Measurements from ENCODE around the gene SEMA5A. TPM values are rescaled to one million over a fixed set of nuclear protein-coding genes. Genes with fewer than 3 reads are reported as not detected.

Gene SEMA5A
- total and polyA plus RNA-seq, 2 of the 8 experiments (the other 6 are each of a cell fraction or from before 2014, with no cell fraction given): 5.3 to 8.9 TPM

DNA sequence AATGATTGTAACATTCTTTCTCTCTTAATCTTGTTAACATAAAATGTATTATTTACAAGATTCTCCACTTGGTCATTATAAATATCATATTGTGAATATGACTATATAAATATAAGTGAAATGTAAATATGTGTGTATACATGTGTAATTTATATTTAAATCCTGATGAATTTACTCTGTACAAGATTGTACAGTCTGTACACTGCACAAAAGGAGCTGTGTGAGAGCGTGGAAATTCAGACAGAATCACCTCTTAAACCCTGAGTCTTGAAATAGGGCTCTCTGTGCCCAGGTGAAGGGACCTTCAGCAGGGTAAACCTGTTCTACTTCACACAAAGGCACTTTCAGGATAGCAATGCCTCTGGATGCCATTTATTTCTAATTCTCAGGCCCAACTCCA, 456.0 kb downstream of the SEMA5A start:
- H3K23me2 ChIP-seq (ENCODE audit: low read depth, low read length): no peaks in the 10 kb centered on the region
- no peak overlapping the region for H4K8ac ChIP-seq (ENCODE audit: extremely low read depth, insufficient read depth, low read length)
- H3K4me1 ChIP-seq (replicated peaks in 1 of 4; ENCODE audit: control insufficient read depth in 3 of 4, insufficient read depth in 4 of 4, low read length in 3 of 4): no peaks in the 10 kb centered on the region
- DNase-seq (ENCODE audit: low read depth in 1 of 2, low spot score in 2 of 2) (no peak), FAIRE-seq (no peak)
- H2BK5ac ChIP-seq (ENCODE audit: low read depth, low read length): no peak overlapping the region
- no peak overlapping the region for H3K18ac ChIP-seq (ENCODE audit: extremely low read depth, low read length)
- no peak overlapping the region for H3K4me2 ChIP-seq (ENCODE audit: insufficient read depth in 1 of 2, low read depth in 2 of 2, low read length in 2 of 2)
- no peak overlapping the region for H3K4me3 ChIP-seq (ENCODE audit: extremely low read depth in 1 of 4, insufficient read depth in 2 of 4, low read depth in 3 of 4, low read length in 4 of 4)
- H3K79me1 ChIP-seq (ENCODE audit: low read depth, low read length): no peaks in the 10 kb centered on the region
- WGBS, 2 experiments (ENCODE audit: extremely low coverage in 1 of 2, insufficient coverage in 1 of 2, insufficient read length in 1 of 2, insufficient replicate concordance in 2 of 2, low coverage in 1 of 2, low lambda C conversion rate in 2 of 2, missing lambda C conversion rate in 1 of 2): 94% methylated on average over 1 of the region's 1 CpG; no CpG with 5 or more reads in 1 of the 2 experiments
- no peak overlapping the region for H3K4ac ChIP-seq (replicated peaks; ENCODE audit: insufficient read length, low read depth, low read length)
- CTCF ChIA-PET (ENCODE audit: partially characterized antibody): interaction anchor here (1.1 to 1.2 kb wide), 2 partner anchors 10 to 247 kb away, joined by 3 to 6 read pairs; no protein-coding TSS in a partner anchor
- no peak overlapping the region for H3K14ac ChIP-seq (ENCODE audit: insufficient read length)
- H4K20me1 ChIP-seq (replicated peaks in 1 of 2; ENCODE audit: control insufficient read depth in 1 of 2, insufficient read depth in 2 of 2, low read length in 2 of 2): no peaks in the 10 kb centered on the region
- no peak overlapping the region for H2BK20ac ChIP-seq (ENCODE audit: low read length)
- no peak overlapping the region for H3K56ac ChIP-seq (replicated peaks; ENCODE audit: insufficient read length, low read depth, low read length)
- no peak overlapping the region for H4K5ac ChIP-seq (ENCODE audit: insufficient read length, low read depth, low read length)
- H2BK15ac ChIP-seq (ENCODE audit: low read length): no peak overlapping the region
- no peak overlapping the region for H2AK5ac ChIP-seq (ENCODE audit: low read depth, low read length)
- no peak overlapping the region for H3K27ac ChIP-seq (ENCODE audit: low read depth, low read length)
- no peaks in the 10 kb centered on the region for H3K36me3 ChIP-seq (ENCODE audit: control insufficient read depth in 2 of 4, insufficient read depth in 4 of 4, low read length in 3 of 4)
- H2BK120ac ChIP-seq (replicated peaks; ENCODE audit: low read depth, low read length): no peak overlapping the region
- no peak overlapping the region for H4K91ac ChIP-seq (replicated peaks; ENCODE audit: insufficient read length, low read length)
- TF ChIP-seq FOSL1 (IDR thresholded peaks at IDR 0.05; ENCODE audit: insufficient read depth, low read depth, low read length): no peak
- no peak for TF ChIP-seq KDM5A (IDR thresholded peaks at IDR 0.05; ENCODE audit: low read length)
- TF ChIP-seq CBX5 (IDR thresholded peaks at IDR 0.05; ENCODE audit: low read depth, low read length): no peak
- no peak for TF ChIP-seq TAF7 (optimal IDR thresholded peaks at IDR 0.05; ENCODE audit: borderline replicate concordance, low read depth, low read length)
- TF ChIP-seq CBX8 (IDR thresholded peaks at IDR 0.05; ENCODE audit: borderline replicate concordance, low read depth, low read length): no peak
- TF ChIP-seq BCL11A (IDR thresholded peaks at IDR 0.05; ENCODE audit: low read depth in 2 of 2, low read length in 2 of 2): no peak
- TF ChIP-seq RXRA (IDR thresholded peaks at IDR 0.05; ENCODE audit: insufficient read depth, low read depth, low read length): no peak
- TF ChIP-seq, protein P1, sequence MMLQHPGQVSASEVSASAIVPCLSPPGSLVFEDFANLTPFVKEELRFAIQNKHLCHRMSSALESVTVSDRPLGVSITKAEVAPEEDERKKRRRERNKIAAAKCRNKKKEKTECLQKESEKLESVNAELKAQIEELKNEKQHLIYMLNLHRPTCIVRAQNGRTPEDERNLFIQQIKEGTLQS (IDR thresholded peaks at IDR 0.05; ENCODE audit: insufficient read depth, low read depth, low read length): no peak
- TF ChIP-seq JUN (IDR thresholded peaks at IDR 0.05; ENCODE audit: low read depth, low read length): no peak
- TF ChIP-seq SP1 (IDR thresholded peaks at IDR 0.05; ENCODE audit: low read depth, low read length): no peak
- no peak for TF ChIP-seq HDAC6 (IDR thresholded peaks at IDR 0.05; ENCODE audit: low read depth, low read length)
- no peak for TF ChIP-seq KDM4A (IDR thresholded peaks at IDR 0.05; ENCODE audit: low read depth, low read length, severe bottlenecking)
- TF ChIP-seq SUZ12 (IDR thresholded peaks at IDR 0.05; ENCODE audit: low read length): no peak
- no peak overlapping the region for H3K23ac ChIP-seq (ENCODE audit: insufficient read length)
- H3K79me2 ChIP-seq (ENCODE audit: control insufficient read depth in 1 of 2, insufficient read depth in 2 of 2, low read length in 2 of 2): no peaks in the 10 kb centered on the region
- H3K9ac ChIP-seq (replicated peaks in 1 of 4; ENCODE audit: extremely low read depth in 1 of 4, low read depth in 3 of 4, low read length in 3 of 4): no peak overlapping the region
- no peaks in the 10 kb centered on the region for H3K27me3 ChIP-seq (replicated peaks in 1 of 4; ENCODE audit: control insufficient read depth in 3 of 4, extremely low read depth in 1 of 4, insufficient read depth in 3 of 4, low read length in 3 of 4)
- peaks cover 8 to 9% of the 10 kb centered on the region in 2 experiments; a peak in 3 of 4 replicates for H3K9me3 ChIP-seq (ENCODE audit: insufficient read depth in 2 of 2, low read depth in 1 of 2, low read length in 1 of 2)
- H2BK12ac ChIP-seq (ENCODE audit: low read depth, low read length): no peak overlapping the region
- H2AFZ ChIP-seq (ENCODE audit: low read length): no peak overlapping the region
- POLR2A ChIA-PET (ENCODE audit: partially characterized antibody): no interaction called here

Data from H1 (cell line).